Middle frontal gyrus (tissue), 1 donor: Measurements from ENCODE around the gene GK2.

ENCODE experiments used
- DNase-seq: peaks from one replicate; pipeline ENCODE4 v3.0.0-alpha.2; 2015; ENCODE audit warnings: low spot score; ENCODE audit errors: extremely low spot score

Gene GK2

DNA sequence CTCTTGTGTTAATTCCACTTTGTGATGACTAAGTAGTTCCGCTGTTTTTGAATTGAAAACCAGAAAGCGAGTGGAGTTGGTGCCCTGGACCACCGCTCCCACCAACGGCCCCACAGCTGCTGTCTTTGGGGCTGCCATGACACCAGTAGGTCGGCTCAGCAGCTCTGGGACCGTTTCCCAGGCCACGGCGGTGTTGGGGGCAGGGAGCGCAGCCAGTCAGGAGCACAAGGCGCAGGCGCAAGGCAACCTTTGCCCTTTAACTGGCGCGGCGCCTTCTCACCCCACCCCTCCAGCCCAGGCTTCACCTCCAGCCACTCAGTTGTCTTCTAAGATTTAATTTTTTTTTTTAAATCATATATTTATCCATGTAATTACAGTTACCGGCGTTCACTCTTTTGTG is at the start of gene GK2:
Gene GK2 (minus strand): TSS at position 166 of the 400 bp plus-strand sequence. CDS start 28 bp downstream, at position 138.
- no peak for DNase-seq

DNA sequence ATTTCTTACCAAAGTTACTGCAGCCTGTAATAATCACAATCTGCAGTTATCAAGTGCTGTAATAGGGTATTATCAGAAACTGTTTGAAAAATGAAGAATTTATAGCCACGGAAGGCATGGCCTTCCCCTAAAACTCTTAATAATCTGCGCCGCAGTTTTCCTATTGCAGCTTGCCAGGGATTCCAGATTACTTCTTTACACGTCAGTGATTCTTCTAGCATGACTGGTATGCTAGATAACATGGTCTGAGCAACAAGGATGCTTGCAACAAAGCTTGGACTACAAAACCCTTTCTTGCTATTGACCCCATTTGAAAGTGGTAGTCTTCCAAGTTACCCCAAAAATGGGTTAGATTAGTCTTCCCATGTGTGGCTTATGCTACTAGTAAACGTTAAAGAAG is 47.2 kb upstream of the GK2 start:
- DNase-seq: no peak

DNA sequence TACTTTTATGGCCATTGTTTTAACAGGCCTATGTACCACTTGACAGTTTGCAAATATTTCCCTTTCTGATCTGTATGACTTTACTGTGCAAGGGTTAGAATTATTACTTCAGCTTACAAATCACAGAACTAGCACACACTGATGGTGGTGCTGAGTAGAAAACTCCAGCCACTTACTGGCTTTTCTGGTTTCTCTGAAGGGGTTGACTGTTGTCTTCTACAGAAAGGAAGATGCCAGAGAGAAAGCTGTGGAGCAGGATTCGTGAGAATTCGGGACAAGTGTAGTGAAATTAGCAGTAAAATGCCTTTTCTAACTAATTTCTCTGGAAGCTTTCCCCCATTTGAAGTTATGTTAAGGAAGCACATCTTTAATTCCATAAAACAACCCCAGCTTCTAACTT is 46.6 kb upstream of the GK2 start:
- no peak for DNase-seq

DNA sequence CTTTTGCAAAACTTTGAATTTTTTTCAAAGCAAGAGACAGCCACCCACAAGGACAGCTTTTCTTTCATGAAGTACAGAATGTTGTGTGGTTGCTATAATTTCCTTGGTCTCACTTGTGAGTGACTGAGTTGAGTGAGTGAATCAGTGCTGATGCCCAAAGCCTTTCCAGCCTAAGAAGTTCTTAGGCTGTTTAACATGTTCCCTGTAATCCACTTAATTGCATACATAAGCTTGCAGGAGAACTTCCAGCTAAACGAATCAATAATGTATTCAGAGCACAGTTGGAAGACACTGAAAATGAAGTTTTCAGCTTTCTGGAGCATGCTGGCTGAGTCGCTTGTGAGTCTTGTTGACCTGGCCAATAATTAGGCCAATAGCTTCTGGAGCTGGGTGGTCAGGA is 42.0 kb upstream of the GK2 start:
- DNase-seq: no peak

DNA sequence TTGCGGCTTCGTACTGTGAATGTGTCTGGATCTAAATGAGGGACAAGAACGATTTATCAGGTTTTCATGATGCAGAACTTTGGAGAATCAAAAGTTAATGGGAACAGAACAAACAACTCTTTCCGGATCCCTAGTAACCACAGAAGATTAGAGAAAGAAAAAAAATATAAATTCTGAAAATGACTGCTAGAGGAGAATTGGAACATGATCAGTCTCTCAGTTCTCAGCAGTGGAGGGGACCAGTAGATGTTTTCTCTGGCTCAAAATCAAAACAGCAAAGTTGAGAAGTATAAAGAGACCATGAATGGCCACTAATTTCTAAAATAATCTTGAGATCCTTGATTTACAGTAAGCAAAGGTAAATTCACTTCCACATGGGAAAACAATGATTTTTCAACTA is 38.1 kb upstream of the GK2 start:
- DNase-seq: no peak

DNA sequence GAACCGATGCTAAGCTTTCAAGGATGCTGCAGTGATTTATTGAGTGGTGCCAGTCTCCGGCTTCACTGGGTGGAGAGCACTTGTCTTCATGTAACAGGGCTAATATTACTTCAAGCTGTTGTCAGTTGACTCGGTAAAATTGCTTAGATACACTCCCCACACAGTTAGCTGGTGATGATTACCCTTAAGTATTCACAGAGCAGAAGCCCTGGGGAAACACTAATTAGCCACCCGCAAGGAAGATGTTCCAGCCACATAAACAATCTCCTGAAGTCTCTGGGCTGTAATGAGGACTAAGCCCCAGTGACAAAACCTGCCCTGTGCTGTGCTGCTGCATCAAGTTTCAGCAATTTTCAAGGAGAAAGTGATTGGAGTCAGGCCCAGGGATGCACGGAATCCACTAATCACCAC is 37.3 kb upstream of the GK2 start:
- no peak for DNase-seq

DNA sequence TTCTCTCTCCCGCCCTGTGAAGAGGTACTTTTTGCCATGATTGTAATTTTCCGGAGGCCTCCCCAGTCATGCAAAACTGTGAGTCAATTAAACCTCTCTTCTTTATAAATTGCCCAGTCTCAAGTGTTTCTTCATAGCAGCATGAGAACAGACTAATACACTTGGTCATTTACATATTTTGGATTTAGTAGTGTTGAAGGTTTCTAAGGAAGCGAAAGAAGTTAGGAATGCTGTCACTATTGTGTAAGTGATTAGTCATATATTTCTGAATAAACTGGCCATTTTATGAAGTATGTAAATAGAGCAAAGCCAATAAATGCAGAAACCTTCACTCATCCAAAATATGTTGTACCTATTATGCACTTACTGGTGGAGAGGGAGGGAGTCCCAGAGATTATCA is 34.4 kb upstream of the GK2 start:
- DNase-seq: no peak

DNA sequence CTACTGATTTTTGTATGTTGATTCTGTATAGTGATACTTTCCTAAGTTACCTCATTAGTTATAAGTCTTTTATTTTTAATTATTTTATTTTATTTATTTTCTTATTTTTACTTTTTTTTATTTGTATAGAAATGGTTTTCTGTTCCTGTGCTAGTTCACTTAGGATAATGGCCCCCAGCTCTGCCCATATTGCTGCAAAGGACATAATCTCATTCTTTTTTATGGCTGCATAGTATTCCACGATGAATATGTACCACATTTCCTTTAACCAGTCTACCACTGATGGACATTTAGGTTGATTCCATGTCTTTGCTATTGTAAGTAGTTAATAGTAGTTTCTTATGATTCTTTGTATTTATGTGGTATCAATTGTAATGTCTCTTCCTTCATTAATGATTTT is 31.5 kb upstream of the GK2 start:
- no peak for DNase-seq

DNA sequence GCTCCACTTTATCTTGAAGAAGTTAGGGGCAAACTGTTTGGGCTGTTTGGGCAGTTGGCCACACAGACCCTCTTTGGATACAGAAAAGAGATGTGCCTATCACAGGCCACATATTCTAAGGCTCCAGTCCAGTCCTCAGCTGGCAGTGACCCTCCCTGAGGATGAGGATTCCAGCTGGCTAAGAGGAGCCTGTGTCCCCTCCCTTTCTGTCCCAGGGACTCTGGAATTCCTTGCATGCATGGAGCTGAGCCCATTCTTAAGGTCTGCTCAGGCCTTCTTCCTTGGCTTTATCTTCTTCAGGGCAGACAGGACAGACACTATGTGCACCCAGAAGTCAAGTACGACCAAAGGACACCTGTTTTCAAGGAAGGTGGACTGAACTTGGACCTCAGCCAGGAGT is 23.8 kb upstream of the GK2 start:
- no peak for DNase-seq

DNA sequence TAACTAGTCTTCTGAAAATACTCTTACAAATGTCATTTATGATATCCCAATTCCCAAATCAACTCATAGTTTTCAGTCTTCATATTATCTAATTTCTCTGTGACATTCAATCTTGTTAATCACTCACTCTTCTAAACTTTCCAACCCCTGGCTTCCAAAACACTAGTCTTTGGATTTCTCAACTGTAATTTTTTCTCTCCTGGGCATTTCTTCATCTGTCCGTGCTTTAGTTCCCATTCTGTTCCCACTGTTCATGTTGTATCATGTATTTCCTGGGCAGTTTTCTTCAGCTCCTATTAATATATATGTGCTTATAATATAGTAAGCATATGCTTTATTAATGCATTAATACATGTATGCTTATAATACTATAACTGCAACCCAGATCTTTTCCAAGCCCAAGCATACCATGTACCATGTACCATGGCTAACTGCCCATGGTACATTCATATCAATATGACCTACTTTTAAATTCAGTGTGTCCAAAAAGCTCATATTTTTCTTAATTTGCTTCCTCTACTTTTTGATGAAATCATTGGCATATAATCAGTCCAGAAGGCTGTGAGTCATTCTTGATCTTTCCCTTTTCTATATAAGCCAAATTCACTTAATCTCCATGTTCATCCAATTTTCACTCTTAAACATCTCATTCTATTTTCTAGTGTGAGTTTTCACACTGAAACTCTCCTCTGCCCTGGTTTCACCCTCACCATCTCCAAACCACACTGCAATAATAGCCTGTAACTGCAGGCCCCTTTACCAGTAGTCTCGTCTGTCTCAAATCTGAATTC is 21.3 kb upstream of the GK2 start:
- no peak for DNase-seq

DNA sequence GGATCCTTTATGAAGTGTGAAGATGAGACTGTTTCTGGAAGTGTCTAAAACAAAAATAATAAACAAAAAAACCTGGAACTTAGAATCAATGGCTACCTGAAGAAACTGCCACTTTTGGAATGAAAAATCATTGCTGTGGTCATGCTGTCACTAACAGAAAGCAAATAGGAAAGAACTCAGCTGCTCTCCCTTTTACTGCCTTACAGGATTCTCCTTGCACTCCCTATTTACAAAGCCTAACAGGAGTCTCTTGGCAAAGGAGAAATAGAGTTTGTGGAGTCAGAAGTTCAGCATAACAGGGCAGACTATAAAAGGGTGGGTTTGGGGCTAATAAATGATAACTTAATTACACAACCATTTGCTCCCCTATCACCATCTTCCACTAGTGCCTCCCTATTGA is 19.0 kb upstream of the GK2 start:
- DNase-seq: no peak

DNA sequence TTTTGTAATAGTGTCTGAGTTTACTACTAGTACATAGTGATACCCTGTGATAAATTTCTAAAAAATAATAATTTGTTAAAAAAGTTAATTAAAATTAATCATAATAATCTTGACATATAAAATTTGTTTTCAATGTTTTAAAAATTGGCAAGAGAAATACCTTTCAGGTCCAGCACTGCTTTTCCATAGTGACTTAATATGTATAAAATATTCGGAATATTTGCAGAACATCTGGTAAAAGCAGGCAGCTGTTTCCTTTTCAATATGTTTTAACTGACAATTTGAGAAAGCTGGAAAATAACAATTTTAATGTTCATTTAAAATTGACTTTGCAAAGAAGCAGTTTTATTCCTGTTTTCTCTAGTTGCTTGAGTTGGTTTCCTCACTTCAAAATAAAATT is 17.6 kb upstream of the GK2 start:
- DNase-seq: no peak

DNA sequence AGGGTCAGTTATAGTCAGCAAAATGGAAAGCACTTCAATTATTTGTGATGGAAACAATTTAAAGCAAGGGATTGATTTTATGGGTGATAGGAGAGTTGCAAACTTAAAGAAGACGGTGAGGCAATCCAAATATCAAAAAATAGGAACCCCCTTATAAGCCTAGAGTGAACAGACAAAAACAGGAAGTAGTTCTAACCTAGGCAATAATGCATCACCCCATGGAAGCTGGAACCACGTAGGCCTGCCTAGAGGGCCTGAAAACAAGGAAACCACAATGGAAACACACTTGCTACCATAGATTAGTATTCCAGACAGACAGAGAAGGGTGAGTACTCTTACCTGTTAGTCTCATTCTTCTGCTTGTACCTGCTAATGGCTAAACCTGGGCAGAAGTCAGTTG is 13.5 kb upstream of the GK2 start:
- DNase-seq: no peak

DNA sequence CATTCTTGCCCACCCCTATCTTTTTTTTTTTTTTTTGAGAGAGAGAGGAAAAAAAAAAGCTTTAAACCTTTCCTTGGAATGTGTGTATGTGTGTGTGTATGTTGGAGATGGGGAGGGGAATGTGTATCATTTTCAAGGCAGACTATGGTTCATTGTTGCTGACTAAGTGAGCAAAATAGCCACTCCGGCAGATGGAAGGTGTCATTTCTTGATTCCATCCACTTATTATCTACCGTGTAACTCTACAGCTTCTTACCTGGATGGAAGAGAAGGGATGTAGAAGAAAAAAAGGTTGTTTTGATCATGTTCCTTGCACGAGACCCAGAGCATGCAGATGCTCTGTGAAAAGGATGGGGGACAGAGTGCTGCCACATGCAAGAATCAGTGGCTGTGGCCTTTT is 5.9 kb upstream of the GK2 start:
- DNase-seq: no peak

DNA sequence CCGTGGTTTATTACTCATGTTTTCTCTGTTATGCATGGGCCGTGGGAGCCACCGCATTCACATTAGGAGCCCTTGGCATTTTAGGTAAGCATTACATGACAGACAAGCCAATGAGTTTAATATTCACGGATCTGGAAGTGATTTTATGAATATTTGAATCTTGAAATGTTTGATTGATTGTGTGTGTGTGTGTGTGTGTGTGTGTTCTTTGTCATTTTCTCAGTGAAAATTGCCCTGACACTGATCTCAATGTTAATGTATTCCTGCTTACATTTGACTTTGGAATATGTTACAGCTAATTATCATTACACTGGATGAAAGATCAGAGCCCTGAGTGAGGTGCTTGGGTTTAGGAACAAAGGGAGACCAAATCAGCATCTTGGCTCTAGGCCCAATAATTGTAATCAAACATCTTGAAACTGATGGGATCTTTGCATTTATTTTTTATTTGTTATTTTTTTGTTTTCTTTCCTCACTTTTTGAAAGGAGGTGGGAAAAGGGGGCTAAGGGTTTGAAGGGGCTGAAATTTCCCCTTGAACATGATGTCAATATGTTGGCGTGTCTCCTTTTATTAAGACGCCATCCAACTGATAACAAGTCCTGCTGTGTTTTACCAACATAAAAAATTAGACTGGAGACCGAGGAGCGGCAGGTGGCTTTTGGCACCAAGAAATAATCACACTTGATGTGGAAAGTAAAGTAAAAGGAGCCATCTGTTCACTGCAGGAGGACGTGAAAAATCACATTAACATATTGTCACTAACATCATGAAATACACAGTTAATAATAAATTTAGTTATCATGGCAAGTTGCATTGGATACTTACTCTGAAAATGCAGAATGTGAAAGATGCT is 5.2 kb upstream of the GK2 start:
- no peak for DNase-seq

DNA sequence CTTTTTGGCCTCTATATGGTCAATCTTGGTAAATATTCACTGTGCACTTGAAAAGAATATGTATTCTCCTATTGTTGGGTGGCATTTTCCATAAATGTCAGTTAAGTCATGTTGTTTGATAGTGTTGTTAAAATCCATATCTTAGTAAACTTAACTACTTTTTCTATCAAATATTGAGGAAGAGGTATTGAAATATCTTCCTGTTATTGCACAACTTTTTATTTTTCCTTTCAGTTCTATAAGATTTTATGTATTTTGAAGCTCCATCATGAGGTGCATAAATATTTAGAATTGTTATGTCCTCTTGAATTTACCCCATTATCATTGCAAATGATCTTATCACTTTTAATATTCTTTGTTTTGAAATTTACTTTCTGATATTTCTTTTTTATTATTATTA is 3.4 kb downstream of the GK2 start:
- no peak for DNase-seq

DNA sequence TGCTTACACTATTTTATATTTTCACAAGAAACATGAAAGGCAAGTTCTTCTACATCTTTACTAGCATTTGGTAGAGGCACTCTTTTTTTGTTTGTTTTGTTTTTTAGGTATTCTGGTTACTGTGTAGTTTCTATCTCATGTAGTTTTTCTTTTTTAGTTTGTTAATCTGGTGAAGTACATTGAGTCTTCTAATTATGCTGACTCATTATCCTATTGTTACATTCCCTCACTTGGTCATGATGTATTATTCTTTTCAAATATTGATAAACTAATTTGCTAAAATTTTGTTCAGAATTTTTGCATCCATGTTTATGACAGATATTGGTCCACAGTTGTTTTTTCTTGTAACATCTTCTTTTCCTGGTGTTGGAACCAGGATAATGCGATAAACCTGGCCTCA is 4.7 kb downstream of the GK2 start:
- no peak for DNase-seq

DNA sequence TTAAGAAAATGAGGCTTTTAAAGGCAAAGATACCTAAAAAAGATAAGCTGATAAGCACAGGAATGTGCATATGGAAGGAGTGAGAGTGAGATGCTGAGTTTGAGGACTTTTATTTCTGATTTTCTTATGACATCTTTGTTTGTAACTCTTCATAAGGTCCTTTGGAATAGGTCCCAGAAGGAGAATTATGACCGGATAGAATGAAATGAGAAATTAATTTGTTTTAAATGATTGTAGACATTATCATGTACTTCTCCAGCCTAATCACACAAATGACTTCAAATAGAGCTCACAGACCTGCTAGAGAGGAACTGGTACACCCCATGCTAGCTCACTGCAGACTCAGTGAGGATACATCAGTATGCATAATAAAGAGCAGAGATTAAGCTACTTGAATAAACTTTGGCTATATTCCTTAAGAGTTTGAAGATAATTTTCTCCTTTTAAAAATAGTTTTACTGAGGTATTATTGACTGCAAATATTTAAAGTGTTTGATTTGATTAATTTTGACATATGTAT is 5.6 kb downstream of the GK2 start:
- no peak for DNase-seq

DNA sequence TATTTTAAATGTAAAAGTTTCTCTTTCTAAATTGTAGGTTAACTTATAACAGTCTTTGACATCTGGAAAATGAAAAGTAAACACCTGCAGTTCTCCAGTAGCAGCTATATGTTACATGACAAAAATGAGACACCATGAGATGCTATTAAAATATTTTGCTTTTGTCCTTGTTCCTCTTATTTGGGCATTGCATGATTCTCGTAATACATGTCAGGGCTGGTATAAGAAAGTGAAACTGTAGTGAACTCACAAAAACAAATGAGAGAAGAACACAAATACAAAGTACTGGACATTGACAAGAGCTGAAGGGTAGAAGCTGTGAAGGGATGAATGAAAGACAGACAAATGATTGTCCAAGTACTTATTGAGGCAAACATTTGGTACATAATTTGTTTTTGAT is 9.0 kb downstream of the GK2 start:
- DNase-seq: no peak

DNA sequence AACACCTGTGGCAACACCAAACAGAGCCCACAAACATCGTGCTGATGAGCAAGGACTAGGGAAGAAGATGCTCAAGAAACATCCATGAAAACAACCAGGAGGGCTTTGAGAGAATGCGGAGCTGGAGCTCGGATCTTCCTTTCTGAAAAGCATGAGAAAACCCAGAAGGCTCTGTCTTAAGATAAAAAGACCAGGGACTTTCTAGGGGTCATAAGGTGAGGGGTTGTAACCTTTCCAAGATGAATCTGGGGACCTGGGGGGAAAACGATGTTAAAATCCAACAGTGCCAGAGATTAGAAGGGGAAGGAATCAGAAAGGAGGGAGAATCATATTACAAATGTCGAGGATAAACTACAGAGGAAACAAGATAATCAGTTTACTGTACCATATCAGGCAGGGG is 10.1 kb downstream of the GK2 start:
- DNase-seq: no peak

DNA sequence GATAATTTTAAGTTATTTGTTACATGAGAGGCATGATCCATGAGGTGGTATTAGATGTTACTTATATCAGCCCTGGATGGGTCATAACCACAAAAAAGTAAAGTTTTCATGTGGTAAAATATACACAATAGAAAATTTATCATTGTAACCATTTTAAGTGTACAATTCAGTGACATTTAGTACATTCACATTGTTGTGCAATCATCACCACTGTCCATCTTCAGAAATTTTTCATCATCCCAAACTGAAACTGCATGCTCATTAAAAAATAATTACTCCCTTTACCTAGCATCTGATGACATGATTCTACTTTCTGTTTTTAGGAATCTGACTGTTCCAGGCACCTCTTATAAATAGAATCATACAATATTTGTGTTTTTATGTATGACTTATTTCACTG is 11.2 kb downstream of the GK2 start:
- DNase-seq: no peak

DNA sequence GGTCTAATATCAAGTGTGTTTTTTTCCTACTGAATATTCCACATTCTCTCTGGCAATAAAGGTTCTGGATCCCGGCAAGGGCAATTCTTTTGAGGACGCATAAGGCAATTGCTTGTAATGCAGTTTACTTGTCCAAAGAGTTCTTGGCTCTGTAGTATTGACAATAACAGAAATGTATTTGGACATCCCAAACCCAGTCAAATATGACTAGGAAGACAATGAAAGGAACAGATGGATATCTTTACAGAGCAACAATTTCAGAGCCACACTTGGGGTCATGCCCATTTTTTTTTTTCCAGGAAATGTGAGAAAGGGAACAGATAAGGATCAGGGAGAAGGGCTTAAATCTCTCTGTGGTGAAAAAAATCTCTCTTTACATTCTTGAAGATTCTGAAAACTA is 12.2 kb downstream of the GK2 start:
- no peak for DNase-seq

DNA sequence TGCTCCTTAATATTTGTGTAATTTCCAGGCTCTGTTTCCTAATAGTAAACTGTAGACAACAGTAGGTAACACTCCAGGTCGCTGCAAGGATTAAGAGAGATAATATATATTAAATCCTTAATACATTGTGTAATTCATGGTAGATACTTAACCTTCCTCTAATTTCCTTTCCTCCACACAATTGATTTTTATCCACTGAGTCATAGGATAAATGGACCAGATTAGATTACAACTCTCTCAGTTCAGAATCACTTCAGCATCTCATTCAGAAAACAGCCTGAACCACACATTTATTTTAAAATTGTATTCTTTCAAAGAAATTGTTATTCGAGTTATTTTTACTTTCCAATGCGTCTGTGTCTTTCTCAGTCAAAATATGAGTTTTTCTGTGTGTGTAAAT is 17.1 kb downstream of the GK2 start:
- DNase-seq: no peak
